GM12878 (cell line): Measurements from ENCODE around the gene ALDH1L1. TPM values are rescaled to one million over a fixed set of nuclear protein-coding genes. Genes with fewer than 3 reads are reported as not detected.

Source experiments
- ATAC-seq: fragments of 200-7000 bp; cut with Tn5 transposase; 3 replicates; pipeline ENCODE4 v1.9.1; 2020; ENCODE audit warnings: mild to moderate bottlenecking, moderate library complexity
- BruUV-seq: library from RNA; stranded (reverse); fragments of 400-500 nt; replicated peaks from 2 replicates; lab custom pipeline; 2021; lab: Mats Ljungman, UMichigan
- CTCF ChIA-PET: fragments of 300-600 bp; sonication (Branson Sonifier 250); formaldehyde crosslinking; extraction: SDS; loops from one replicate; lab custom pipeline; 2021; ENCODE audit warnings: inconsistent platforms; lab: Yijun Ruan, JAX
- POLR2A ChIA-PET: fragments of 350-600 bp; formaldehyde crosslinking; extraction: SDS; loops from one replicate; lab custom pipeline; 2021; ENCODE audit warnings: inconsistent platforms; lab: Charles Lee
- RAD21 ChIA-PET: fragments of 300-600 bp; sonication (Branson Sonifier 250); formaldehyde crosslinking; loops from one replicate; lab custom pipeline; 2023; ENCODE audit warnings: antibody characterized with exemption; ENCODE audit not compliant: unreplicated experiment; lab: Charles Lee
- SMC1A ChIA-PET: fragments of 300-600 bp; sonication (Branson Sonifier 250); formaldehyde crosslinking; loops from one replicate; lab custom pipeline; 2023; ENCODE audit not compliant: unreplicated experiment, uncharacterized antibody; lab: Charles Lee
- DNase-seq: peaks from one replicate; pipeline ENCODE4 v3.0.0-alpha.2; 2011; ENCODE audit warnings: low read depth, low spot score
- FAIRE-seq: peaks from 3 replicates; lab custom pipeline; 2011; peaks lifted over from hg19 to GRCh38; lab: Jason Lieb, UNC
- H2AFZ ChIP-seq: 2 replicates; pipeline ENCODE4 v1.6.0; 2011; ENCODE audit warnings: low read depth, low read length, control low read depth; ENCODE audit not compliant: control insufficient read depth
- H3K27ac ChIP-seq: 2 replicates; pipeline ENCODE4 v1.5.1; 2011; ENCODE audit warnings: control low read depth; ENCODE audit not compliant: control insufficient read depth, insufficient read depth
- H3K27me3 ChIP-seq, 2 experiments: replicated peaks in 1 of 2; 2 replicates each; pipeline versions ENCODE4 v1.6.0 to v1.6.1; 2011; ENCODE audit warnings: low read length in 1 of 2; ENCODE audit not compliant: control insufficient read depth in 2 of 2, insufficient read depth in 2 of 2
- H3K36me3 ChIP-seq, 2 experiments: 2 replicates each; pipeline ENCODE4 v1.5.1; 2011; ENCODE audit warnings: low read length in 1 of 2; ENCODE audit not compliant: control insufficient read depth in 2 of 2, insufficient read depth in 2 of 2
- H3K4me1 ChIP-seq: 2 replicates; pipeline ENCODE4 v1.6.1; 2011; ENCODE audit warnings: mild to moderate bottlenecking, low read length, moderate library complexity, mixed read lengths; ENCODE audit not compliant: control insufficient read depth, insufficient read depth
- H3K4me2 ChIP-seq: 2 replicates; pipeline ENCODE4 v1.6.0; 2011; ENCODE audit warnings: control low read depth; ENCODE audit not compliant: control insufficient read depth, insufficient read depth
- H3K4me3 ChIP-seq: fragments of 200-600 bp; sonication (generic); 2 replicates; pipeline ENCODE4 v1.5.1; 2016
- H3K79me2 ChIP-seq: 2 replicates; pipeline ENCODE4 v1.6.0; 2011; ENCODE audit warnings: low read length; ENCODE audit not compliant: control insufficient read depth, insufficient read depth
- H3K9ac ChIP-seq: 2 replicates; pipeline ENCODE4 v1.8.0; 2011; ENCODE audit warnings: low read length, control low read depth, mixed read lengths; ENCODE audit not compliant: control insufficient read depth, insufficient read depth
- H3K9me3 ChIP-seq: replicated peaks from 3 replicates; pipeline ENCODE4 v1.5.1; 2011; ENCODE audit warnings: mild to moderate bottlenecking, low read length; ENCODE audit not compliant: control insufficient read depth, insufficient read depth
- H4K20me1 ChIP-seq: 2 replicates; pipeline ENCODE4 v1.6.0; 2011; ENCODE audit not compliant: control insufficient read depth, insufficient read depth
- ATF7 ChIP-seq: fragments of 450-650 bp; IDR thresholded peaks from 2 replicates; pipeline ENCODE4 v1.6.1; 2016; ENCODE audit warnings: low read depth, mild to moderate bottlenecking
- MLLT1 ChIP-seq: fragments of 450-650 bp; IDR thresholded peaks from 2 replicates; pipeline ENCODE4 v1.6.1; 2016; ENCODE audit warnings: mild to moderate bottlenecking
- MYC ChIP-seq: IDR thresholded peaks from 2 replicates; pipeline ENCODE4 v1.6.1; 2011; ENCODE audit warnings: mild to moderate bottlenecking, low read length, moderate library complexity, inconsistent platforms; ENCODE audit not compliant: insufficient read depth, insufficient replicate concordance, insufficient read length, severe bottlenecking
- SIX5 ChIP-seq: IDR thresholded peaks from 2 replicates; pipeline ENCODE4 v1.6.1; 2011; ENCODE audit warnings: mild to moderate bottlenecking, low read depth, low read length, moderate library complexity; ENCODE audit not compliant: severe bottlenecking
- SMC3 ChIP-seq: IDR thresholded peaks from 2 replicates; pipeline ENCODE4 v1.6.1; 2011; ENCODE audit warnings: low read length, improper control_type of control experiment, borderline replicate concordance
- SP1 ChIP-seq: IDR thresholded peaks from one replicate; pipeline ENCODE4 v1.6.1; 2011; ENCODE audit warnings: low read depth, low read length
- TBL1XR1 ChIP-seq: IDR thresholded peaks from 2 replicates; pipeline ENCODE4 v1.6.1; 2012; ENCODE audit warnings: low read depth, low read length, improper control_type of control experiment
- ZNF217 ChIP-seq: fragments of 450-650 bp; IDR thresholded peaks from 2 replicates; pipeline ENCODE4 v1.6.1; 2017; ENCODE audit warnings: antibody characterized with exemption, mild to moderate bottlenecking
- WGBS: methylation state at CpG from one replicate; pipeline ENCODE4 v1.1.6; 2016; ENCODE audit warnings: low lambda C conversion rate; ENCODE audit not compliant: insufficient replicate concordance, insufficient coverage; ENCODE audit errors: missing lambda C conversion rate; 5-methylcytosine and 5-hydroxymethylcytosine counted together
- in situ Hi-C: fragments of 300-500 bp; cut with MboI; formaldehyde crosslinking; loops from 9 replicates; pipeline ENCODE4 v1.14.3; 2018; ENCODE audit warnings: mixed read lengths
- intact Hi-C: fragments of 100-400 bp; cut with micrococcal nuclease; formaldehyde crosslinking; loops from one replicate; pipeline ENCODE4 v1.14.2; 2022; ENCODE audit not compliant: unreplicated experiment
- polyA plus RNA-seq, 11 experiments: library from polyadenylated mRNA; depleted of rRNA in 4 of 11; unstranded in 6 of 11; stranded (reverse) in 5 of 11; fragments of >200 nt; fragmentation: Nextera tagmentation in 4 of 11; fragmentation: Illumina TruSeq in 1 of 11; extraction: Ambion mirVana in 4 of 11; extraction: Trizol in 1 of 11; gene quantifications; 1 replicate in 1 of 11; 2 replicates in 10 of 11; pipeline versions ENCODE4 v1.2.1 to v1.2.3, GENCODE V29; 2011 to 2016; ENCODE audit warnings: inconsistent platforms in 2 of 11, missing spikeins in 2 of 11, low read depth in 1 of 11
- total RNA-seq, 4 experiments: library from RNA; depleted of rRNA in 3 of 4; stranded (reverse); fragments of >200 nt in 3 of 4; fragmentation: Illumina TruSeq in 1 of 4; extraction: Trizol in 1 of 4; gene quantifications; 2 replicates each; pipeline versions ENCODE4 v1.2.1 to v1.2.3, GENCODE V29; 2013 to 2021
- TF ChIP-seq, protein P1 (sequence below): fragments of 450-650 bp; formaldehyde crosslinking; IDR thresholded peaks from 2 replicates; pipeline ENCODE4 v1.5.0; 2022; ENCODE audit warnings: mild to moderate bottlenecking, missing genetic modification characterization

ALDH1L1 gene
- total and polyA plus RNA-seq, 10 of the 15 experiments (the other 5 are each of a cell fraction or from before 2014, with no cell fraction given) = 0.04 to 18.2 (median 0.45) TPM

DNA sequence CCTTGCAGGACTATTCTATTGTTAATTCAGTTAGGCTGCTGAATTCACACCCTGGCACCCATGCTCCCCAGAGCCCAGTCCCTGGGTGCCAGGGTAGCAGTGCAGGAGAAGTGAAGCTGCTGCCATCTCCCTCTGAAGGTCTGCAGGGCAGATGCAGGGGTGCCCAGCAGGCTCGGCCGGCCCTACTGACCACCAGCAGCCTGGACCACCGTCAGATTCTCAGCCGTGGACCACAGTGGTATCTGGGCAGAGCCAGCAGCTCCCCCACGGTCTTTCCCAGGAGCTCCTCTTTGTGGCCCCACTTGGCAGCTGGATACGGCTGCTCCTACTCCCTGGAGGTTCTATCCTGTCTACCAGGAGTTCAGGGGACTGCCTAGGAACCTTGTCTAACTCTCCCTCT, 46.8 kb downstream of the ALDH1L1 start:
- H2AFZ ChIP-seq = no peak overlapping the region
- ATAC-seq (no peak), FAIRE-seq (no peak), DNase-seq (no peak)
- H3K27me3 ChIP-seq = peaks cover 0 to 4% of the 10 kb centered on the region in 2 experiments; a peak in 1 of 4 replicates
- no peak overlapping the region for H3K9ac ChIP-seq
- H3K27ac ChIP-seq = no peak overlapping the region
- WGBS = 22% methylated on average over 6 of the region's 6 CpGs
- H3K4me1 ChIP-seq = no peaks in the 10 kb centered on the region
- no TSS peak for BruUV-seq
- no peaks in the 10 kb centered on the region for H3K36me3 ChIP-seq
- no peaks in the 10 kb centered on the region for H4K20me1 ChIP-seq
- no peaks in the 10 kb centered on the region for H3K9me3 ChIP-seq
- in situ Hi-C loops = loop anchor here (10.0 kb wide), 1 partner anchor 261 kb away; the partner anchor contains the start of gene CFAP100
- ChIA-PET POLR2A (no interaction called here), RAD21 (interaction anchor here (0.7 to 2.2 kb wide), 2 partner anchors 64 to 259 kb away, joined by 3 to 12 read pairs; no protein-coding TSS in a partner anchor), SMC1A (interaction anchor here (0.9 to 1.5 kb wide), 3 partner anchors 255 to 534 kb away, joined by 3 to 5 read pairs (median 3); no protein-coding TSS in a partner anchor), CTCF (interaction anchor here (0.8 to 2.3 kb wide), 9 partner anchors 12 to 1415 kb away, joined by 3 to 19 read pairs (median 4); partner anchors contain the start of gene ZXDC)
- no peak for TF ChIP-seq TBL1XR1
- TF ChIP-seq SP1 = no peak
- TF ChIP-seq ATF7 = no peak
- TF ChIP-seq SIX5 = no peak
- TF ChIP-seq, protein P1, sequence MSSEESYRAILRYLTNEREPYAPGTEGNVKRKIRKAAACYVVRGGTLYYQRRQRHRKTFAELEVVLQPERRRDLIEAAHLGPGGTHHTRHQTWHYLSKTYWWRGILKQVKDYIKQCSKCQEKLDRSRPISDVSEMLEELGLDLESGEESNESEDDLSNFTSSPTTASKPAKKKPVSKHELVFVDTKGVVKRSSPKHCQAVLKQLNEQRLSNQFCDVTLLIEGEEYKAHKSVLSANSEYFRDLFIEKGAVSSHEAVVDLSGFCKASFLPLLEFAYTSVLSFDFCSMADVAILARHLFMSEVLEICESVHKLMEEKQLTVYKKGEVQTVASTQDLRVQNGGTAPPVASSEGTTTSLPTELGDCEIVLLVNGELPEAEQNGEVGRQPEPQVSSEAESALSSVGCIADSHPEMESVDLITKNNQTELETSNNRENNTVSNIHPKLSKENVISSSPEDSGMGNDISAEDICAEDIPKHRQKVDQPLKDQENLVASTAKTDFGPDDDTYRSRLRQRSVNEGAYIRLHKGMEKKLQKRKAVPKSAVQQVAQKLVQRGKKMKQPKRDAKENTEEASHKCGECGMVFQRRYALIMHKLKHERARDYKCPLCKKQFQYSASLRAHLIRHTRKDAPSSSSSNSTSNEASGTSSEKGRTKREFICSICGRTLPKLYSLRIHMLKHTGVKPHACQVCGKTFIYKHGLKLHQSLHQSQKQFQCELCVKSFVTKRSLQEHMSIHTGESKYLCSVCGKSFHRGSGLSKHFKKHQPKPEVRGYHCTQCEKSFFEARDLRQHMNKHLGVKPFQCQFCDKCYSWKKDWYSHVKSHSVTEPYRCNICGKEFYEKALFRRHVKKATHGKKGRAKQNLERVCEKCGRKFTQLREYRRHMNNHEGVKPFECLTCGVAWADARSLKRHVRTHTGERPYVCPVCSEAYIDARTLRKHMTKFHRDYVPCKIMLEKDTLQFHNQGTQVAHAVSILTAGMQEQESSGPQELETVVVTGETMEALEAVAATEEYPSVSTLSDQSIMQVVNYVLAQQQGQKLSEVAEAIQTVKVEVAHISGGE (CRISPR knock-in tag) = no peak
- TF ChIP-seq SMC3 = no peak
- no peak for TF ChIP-seq MLLT1
- no peak for TF ChIP-seq ZNF217
- no peak for TF ChIP-seq MYC
- H3K4me3 ChIP-seq = no peak overlapping the region
- H3K4me2 ChIP-seq = no peak overlapping the region
- no peaks in the 10 kb centered on the region for H3K79me2 ChIP-seq
- intact Hi-C loops = loop anchor here (1.0 to 10.0 kb wide), 2 partner anchors 256 to 1411 kb away; no protein-coding TSS in a partner anchor
